ENCODE data around the gene PLEKHO2. TPM values are rescaled to one million over a fixed set of nuclear protein-coding genes. Genes with fewer than 3 reads are reported as not detected.

Gene PLEKHO2
- total and polyA plus RNA-seq, 2 experiments from 2014 or later: 12.7 to 15.1 TPM

GRCh38 chr15:64870353-64870752 is 28.6 kb downstream of the PLEKHO2 start:
- H3K9me2 ChIP-seq (replicated peaks; ENCODE audit: insufficient read depth): no peaks in the 10 kb centered on the region
- H2AFZ ChIP-seq: no peak overlapping the region
- no peak overlapping the region for H3K4me2 ChIP-seq
- H3K27ac ChIP-seq: no peak overlapping the region
- H3K4me1 ChIP-seq (ENCODE audit: insufficient read depth): no peaks in the 10 kb centered on the region
- H3K4me3 ChIP-seq: no peak overlapping the region
- no peaks in the 10 kb centered on the region for H3K79me2 ChIP-seq
- WGBS (ENCODE audit: low lambda C conversion rate, missing lambda C conversion rate): 87% methylated on average over 9 of the region's 9 CpGs
- H3K36me3 ChIP-seq (replicated peaks; ENCODE audit: insufficient read depth, low read depth): no peaks in the 10 kb centered on the region
- no peaks in the 10 kb centered on the region for H3K27me3 ChIP-seq
- no peaks in the 10 kb centered on the region for H3K9me3 ChIP-seq (ENCODE audit: low read depth)
- H4K20me1 ChIP-seq (ENCODE audit: insufficient read depth, poor library complexity, severe bottlenecking): no peaks in the 10 kb centered on the region
- DNase-seq (ENCODE audit: low spot score): no peak
- TF ChIP-seq EZH2 (IDR thresholded peaks at IDR 0.05; ENCODE audit: borderline replicate concordance): no peak
- TF ChIP-seq EZH2phosphoT487 (IDR thresholded peaks at IDR 0.05; ENCODE audit: low read depth, severe bottlenecking, unreplicated experiment): no peak
- TF ChIP-seq, protein P1, sequence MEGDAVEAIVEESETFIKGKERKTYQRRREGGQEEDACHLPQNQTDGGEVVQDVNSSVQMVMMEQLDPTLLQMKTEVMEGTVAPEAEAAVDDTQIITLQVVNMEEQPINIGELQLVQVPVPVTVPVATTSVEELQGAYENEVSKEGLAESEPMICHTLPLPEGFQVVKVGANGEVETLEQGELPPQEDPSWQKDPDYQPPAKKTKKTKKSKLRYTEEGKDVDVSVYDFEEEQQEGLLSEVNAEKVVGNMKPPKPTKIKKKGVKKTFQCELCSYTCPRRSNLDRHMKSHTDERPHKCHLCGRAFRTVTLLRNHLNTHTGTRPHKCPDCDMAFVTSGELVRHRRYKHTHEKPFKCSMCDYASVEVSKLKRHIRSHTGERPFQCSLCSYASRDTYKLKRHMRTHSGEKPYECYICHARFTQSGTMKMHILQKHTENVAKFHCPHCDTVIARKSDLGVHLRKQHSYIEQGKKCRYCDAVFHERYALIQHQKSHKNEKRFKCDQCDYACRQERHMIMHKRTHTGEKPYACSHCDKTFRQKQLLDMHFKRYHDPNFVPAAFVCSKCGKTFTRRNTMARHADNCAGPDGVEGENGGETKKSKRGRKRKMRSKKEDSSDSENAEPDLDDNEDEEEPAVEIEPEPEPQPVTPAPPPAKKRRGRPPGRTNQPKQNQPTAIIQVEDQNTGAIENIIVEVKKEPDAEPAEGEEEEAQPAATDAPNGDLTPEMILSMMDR (IDR thresholded peaks at IDR 0.05; ENCODE audit: poor library complexity): no peak

GRCh38 chr15:64875641-64876223 is 34.0 kb downstream of the PLEKHO2 start:
- Histone ChIP-seq H3K4me1 (ENCODE audit: insufficient read depth) (no peaks in the 10 kb centered on the region), H3K9me2 (replicated peaks; ENCODE audit: insufficient read depth) (no peaks in the 10 kb centered on the region), H3K4me3 (no peak overlapping the region), H3K9me3 (ENCODE audit: low read depth) (no peaks in the 10 kb centered on the region), H3K36me3 (replicated peaks; ENCODE audit: insufficient read depth, low read depth) (no peaks in the 10 kb centered on the region), H2AFZ (no peak overlapping the region), H4K20me1 (ENCODE audit: insufficient read depth, poor library complexity, severe bottlenecking) (no peaks in the 10 kb centered on the region), H3K4me2 (no peak overlapping the region), H3K27ac (no peak overlapping the region), H3K79me2 (no peaks in the 10 kb centered on the region), H3K27me3 (no peaks in the 10 kb centered on the region)
- WGBS (ENCODE audit: low lambda C conversion rate, missing lambda C conversion rate): 44% methylated on average over 2 of the region's 3 CpGs
- no peak for DNase-seq (ENCODE audit: low spot score)
- no peak for TF ChIP-seq EZH2phosphoT487 (IDR thresholded peaks at IDR 0.05; ENCODE audit: low read depth, severe bottlenecking, unreplicated experiment)
- TF ChIP-seq, protein P1 (IDR thresholded peaks at IDR 0.05; ENCODE audit: poor library complexity): no peak
- TF ChIP-seq EZH2 (IDR thresholded peaks at IDR 0.05; ENCODE audit: borderline replicate concordance): no peak

GRCh38 chr15:64877435-64877834 is 35.7 kb downstream of the PLEKHO2 start:
- no peaks in the 10 kb centered on the region for H3K9me2 ChIP-seq (replicated peaks; ENCODE audit: insufficient read depth)
- no peaks in the 10 kb centered on the region for H3K79me2 ChIP-seq
- H4K20me1 ChIP-seq (ENCODE audit: insufficient read depth, poor library complexity, severe bottlenecking): no peaks in the 10 kb centered on the region
- H3K36me3 ChIP-seq (replicated peaks; ENCODE audit: insufficient read depth, low read depth): no peaks in the 10 kb centered on the region
- no peak overlapping the region for H3K27ac ChIP-seq
- H3K9me3 ChIP-seq (ENCODE audit: low read depth): no peaks in the 10 kb centered on the region
- H2AFZ ChIP-seq: no peak overlapping the region
- no peaks in the 10 kb centered on the region for H3K4me1 ChIP-seq (ENCODE audit: insufficient read depth)
- no peak for DNase-seq (ENCODE audit: low spot score)
- WGBS (ENCODE audit: low lambda C conversion rate, missing lambda C conversion rate): 96% methylated on average over 3 of the region's 3 CpGs
- TF ChIP-seq, protein P1 (IDR thresholded peaks at IDR 0.05; ENCODE audit: poor library complexity): no peak
- TF ChIP-seq EZH2phosphoT487 (IDR thresholded peaks at IDR 0.05; ENCODE audit: low read depth, severe bottlenecking, unreplicated experiment) (no peak), EZH2 (IDR thresholded peaks at IDR 0.05; ENCODE audit: borderline replicate concordance) (no peak)
- no peak overlapping the region for H3K4me2 ChIP-seq
- no peaks in the 10 kb centered on the region for H3K27me3 ChIP-seq
- H3K4me3 ChIP-seq: no peak overlapping the region

Data from hepatocyte (in vitro differentiated cells).